ENCODE results near the gene RAB5B.
"Not testable (repeated sequence)": the region's sequence is repeated elsewhere in the genome, so short reads cannot be mapped to it uniquely, and the experiment has no call there.

Gene RAB5B

GRCh38 chr12:55985341-55985740 is 11.5 kb downstream of the RAB5B start:
- no peak for DNase-seq

GRCh38 chr12:55985976-55986375 is 12.1 kb downstream of the RAB5B start:
- DNase-seq = not testable (repeated sequence)

- DNase-seq = no peak
Measured at GRCh38 chr12:55991110-55991509, 17.2 kb downstream of the RAB5B start.

- DNase-seq = no peak
Measured at GRCh38 chr12:55993230-55993853, 19.5 kb downstream of the RAB5B start.

- no peak for DNase-seq
Measured at GRCh38 chr12:55995366-55995765, 21.5 kb downstream of the RAB5B start.

- peak; percentile 63 for DNase-seq
Measured at GRCh38 chr12:55996201-55996714, 22.4 kb downstream of the RAB5B start.

GRCh38 chr12:55996715-55997534 is 23.0 kb downstream of the RAB5B start, which contains the start of gene SUOX:
Gene SUOX (plus strand): TSS chr12:55997276. CDS start chr12:56002222, 4,946 bp downstream.
- DNase-seq = no peak

- no peak for DNase-seq
Measured at GRCh38 chr12:55997535-55997859, 23.6 kb downstream of the RAB5B start.

GRCh38 chr12:55999522-55999921 is 25.6 kb downstream of the RAB5B start:
- not testable (repeated sequence) for DNase-seq

- DNase-seq = not testable (repeated sequence)
Measured at GRCh38 chr12:55999999-56000540, 26.2 kb downstream of the RAB5B start.

GRCh38 chr12:56001487-56002100 is 27.7 kb downstream of the RAB5B start:
- DNase-seq = no peak

- DNase-seq = not testable (repeated sequence)
Measured at GRCh38 chr12:56003376-56003775, 29.5 kb downstream of the RAB5B start.

GRCh38 chr12:56004211-56004610 is 30.3 kb downstream of the RAB5B start:
- DNase-seq = no peak

- peak; percentile 65 for DNase-seq
Measured at GRCh38 chr12:56007564-56008559, 34.0 kb downstream of the RAB5B start.

GRCh38 chr12:56010111-56010570 is 36.3 kb downstream of the RAB5B start:
- DNase-seq = no peak

GRCh38 chr12:56011509-56012090 is 37.7 kb downstream of the RAB5B start:
- no peak for DNase-seq

GRCh38 chr12:56013482-56013881 is 39.6 kb downstream of the RAB5B start:
- no peak for DNase-seq

- no peak for DNase-seq
Measured at GRCh38 chr12:56014205-56014604, 40.3 kb downstream of the RAB5B start.

- DNase-seq = no peak
Measured at GRCh38 chr12:56017181-56017580, 43.3 kb downstream of the RAB5B start.

GRCh38 chr12:56018356-56018755 is 44.5 kb downstream of the RAB5B start:
- no peak for DNase-seq

GRCh38 chr12:56020423-56021184 is 46.7 kb downstream of the RAB5B start, which contains the start of gene IKZF4:
Gene IKZF4 (plus strand): TSS chr12:56021043. CDS start chr12:56021494, 451 bp downstream.
- no peak for DNase-seq
